ENCODE data around the gene MDGA2.
"Not testable (repeated sequence)": the region's sequence is repeated elsewhere in the genome, so short reads cannot be mapped to it uniquely, and the experiment has no call there.

Gene MDGA2

GRCh38 chr14:47057364-47057763, 618.0 kb downstream of the MDGA2 start:
- no peak for DNase-seq

GRCh38 chr14:47044841-47045240, 630.6 kb downstream of the MDGA2 start:
- peak; percentile 0 for DNase-seq

- DNase-seq: no peak
These were observed 634.9 kb downstream of the MDGA2 start for GRCh38 chr14:47040550-47040949.

GRCh38 chr14:47039336-47039735, 636.1 kb downstream of the MDGA2 start:
- no peak for DNase-seq

- DNase-seq: no peak
These were observed 652.7 kb downstream of the MDGA2 start for GRCh38 chr14:47022721-47023120.

- DNase-seq: no peak
These were observed 654.9 kb downstream of the MDGA2 start for GRCh38 chr14:47020500-47020899.

- DNase-seq: no peak
These were observed 662.7 kb downstream of the MDGA2 start for GRCh38 chr14:47012533-47013280.

- no peak for DNase-seq
These were observed 665.8 kb downstream of the MDGA2 start for GRCh38 chr14:47009615-47010014.

- DNase-seq: no peak
These were observed 666.7 kb downstream of the MDGA2 start for GRCh38 chr14:47008732-47009131.

GRCh38 chr14:46999661-47000060, 675.7 kb downstream of the MDGA2 start:
- no peak for DNase-seq

- no peak for DNase-seq
These were observed 685.8 kb downstream of the MDGA2 start for GRCh38 chr14:46989566-46989965.

GRCh38 chr14:46988312-46988711, 687.1 kb downstream of the MDGA2 start:
- DNase-seq: no peak

- DNase-seq: no peak
These were observed 689.6 kb downstream of the MDGA2 start for GRCh38 chr14:46985529-46986380.

- no peak for DNase-seq
These were observed 702.1 kb downstream of the MDGA2 start for GRCh38 chr14:46973295-46973694.

GRCh38 chr14:46964378-46964777, 711.0 kb downstream of the MDGA2 start:
- no peak for DNase-seq

- DNase-seq: no peak
These were observed 724.3 kb downstream of the MDGA2 start for GRCh38 chr14:46951103-46951502.

- no peak for DNase-seq
These were observed 734.8 kb downstream of the MDGA2 start for GRCh38 chr14:46940611-46941010.

- no peak for DNase-seq
These were observed 754.9 kb downstream of the MDGA2 start for GRCh38 chr14:46920542-46920941.

- DNase-seq: not testable (repeated sequence)
These were observed 759.9 kb downstream of the MDGA2 start for GRCh38 chr14:46915539-46915938.

GRCh38 chr14:46902837-46903236, 772.6 kb downstream of the MDGA2 start:
- DNase-seq: no peak

- DNase-seq: no peak
These were observed 780.9 kb downstream of the MDGA2 start for GRCh38 chr14:46894476-46894875.

GRCh38 chr14:46887144-46887543, 788.3 kb downstream of the MDGA2 start:
- no peak for DNase-seq

- no peak for DNase-seq
These were observed 789.8 kb downstream of the MDGA2 start for GRCh38 chr14:46885566-46885965.

GRCh38 chr14:46861753-46862152, 813.7 kb downstream of the MDGA2 start:
- no peak for DNase-seq
